HG03025 (cell line): Measurements from ENCODE around the gene NAV2.

Experiments used
- ATAC-seq: cut with Tn5 transposase; IDR thresholded peaks from one replicate; pipeline ENCODE4 v1.9.1; 2021; ENCODE audit warnings: mild to moderate bottlenecking, moderate library complexity; ENCODE audit not compliant: unreplicated experiment, low FRiP score

The NAV2 gene

DNA sequence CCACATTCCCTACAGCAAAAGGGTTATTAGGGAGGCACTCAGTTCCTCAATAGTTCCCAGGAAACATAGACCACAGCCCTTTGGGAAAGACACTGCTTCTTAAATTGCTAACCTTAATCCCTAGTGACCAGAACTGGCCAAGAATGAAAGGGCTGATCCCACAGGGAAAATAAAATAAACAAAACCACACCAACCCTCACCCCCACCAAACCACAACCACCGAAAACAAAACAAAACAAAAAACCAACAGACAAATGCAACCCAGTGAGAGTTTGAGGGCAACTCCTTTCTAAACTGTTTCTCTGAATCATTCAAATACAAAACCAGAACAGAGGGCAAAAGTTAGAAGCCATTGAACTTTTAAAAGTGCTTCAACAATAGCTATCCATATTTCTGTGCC is 57.2 kb downstream of the NAV2 start:
- no peak for ATAC-seq

DNA sequence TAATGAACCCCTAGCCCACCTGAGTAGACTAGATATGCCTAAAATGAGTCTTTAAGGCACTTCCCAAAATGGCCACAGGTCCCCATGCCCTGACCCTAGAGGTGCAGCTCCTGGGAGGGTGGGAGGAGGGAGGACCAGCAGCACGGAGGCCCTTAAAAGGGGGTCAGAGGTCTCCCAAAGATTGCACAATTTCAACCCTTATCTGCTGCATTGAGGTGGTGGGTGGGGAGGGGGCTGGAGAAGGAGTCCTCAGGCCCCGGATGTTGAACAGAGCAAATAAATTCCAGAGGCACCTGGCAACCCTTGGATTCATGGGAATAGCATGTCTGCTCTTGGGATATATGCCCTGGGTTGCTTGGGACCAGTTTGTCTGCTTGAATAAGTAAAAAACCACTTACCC is 57.6 kb downstream of the NAV2 start:
- ATAC-seq = no peak

DNA sequence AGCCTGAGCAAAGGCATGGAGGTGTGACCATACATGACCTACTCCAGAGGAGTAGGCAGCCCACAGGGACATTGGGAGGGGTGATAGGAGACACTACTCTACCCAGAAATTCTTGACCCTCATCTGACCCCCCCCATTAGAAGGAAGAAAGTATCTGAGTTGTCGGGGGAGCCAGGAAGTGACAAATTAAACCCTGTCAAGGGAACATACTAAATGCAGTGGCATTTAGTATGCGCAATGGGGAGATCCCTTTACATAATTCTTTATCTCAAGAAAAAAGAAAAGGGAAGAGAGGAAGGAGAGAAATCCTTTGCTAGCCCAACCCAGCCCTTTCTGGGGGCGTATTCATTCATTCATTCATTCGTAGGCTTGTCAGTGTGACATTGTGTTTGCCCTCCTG is 58.8 kb downstream of the NAV2 start:
- ATAC-seq = no peak

DNA sequence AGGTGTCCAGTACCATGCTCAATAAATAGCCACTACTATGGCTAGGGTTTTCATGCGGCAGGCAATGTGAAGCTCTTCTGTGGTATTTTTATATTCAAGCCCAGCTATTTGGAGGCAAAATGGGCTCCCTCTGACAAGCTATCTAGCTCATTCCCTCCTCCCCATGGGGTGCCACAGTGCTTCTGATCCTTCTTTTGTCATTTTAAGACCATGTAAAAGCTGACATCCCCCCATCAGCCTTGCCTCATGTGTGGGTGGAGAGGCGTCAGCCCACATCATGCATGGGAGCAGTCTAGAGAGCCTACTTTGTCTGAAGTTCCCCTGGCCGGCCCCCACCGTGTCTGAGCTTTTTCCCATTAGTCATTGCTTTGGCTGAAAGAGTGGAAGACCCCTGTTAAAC is 59.8 kb downstream of the NAV2 start:
- no peak for ATAC-seq

DNA sequence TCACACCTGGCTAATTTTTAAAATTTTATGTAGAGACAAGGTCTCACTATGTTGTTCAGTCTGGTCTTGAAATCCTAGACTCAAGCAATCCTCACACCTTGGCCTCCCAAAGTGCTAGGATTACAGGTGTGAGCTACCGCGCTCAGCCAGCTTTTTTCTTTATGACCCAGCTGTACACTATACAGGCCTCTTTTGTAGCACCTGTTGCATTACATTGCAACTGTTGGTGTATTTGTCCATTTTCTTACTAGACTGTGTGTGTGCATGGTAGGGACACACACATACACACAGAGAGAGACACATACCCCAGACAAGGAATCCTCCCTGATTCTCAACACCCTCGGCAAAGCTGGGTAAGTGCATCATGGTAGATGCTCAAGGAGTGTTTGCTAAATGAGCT is 61.7 kb downstream of the NAV2 start:
- ATAC-seq = no peak

DNA sequence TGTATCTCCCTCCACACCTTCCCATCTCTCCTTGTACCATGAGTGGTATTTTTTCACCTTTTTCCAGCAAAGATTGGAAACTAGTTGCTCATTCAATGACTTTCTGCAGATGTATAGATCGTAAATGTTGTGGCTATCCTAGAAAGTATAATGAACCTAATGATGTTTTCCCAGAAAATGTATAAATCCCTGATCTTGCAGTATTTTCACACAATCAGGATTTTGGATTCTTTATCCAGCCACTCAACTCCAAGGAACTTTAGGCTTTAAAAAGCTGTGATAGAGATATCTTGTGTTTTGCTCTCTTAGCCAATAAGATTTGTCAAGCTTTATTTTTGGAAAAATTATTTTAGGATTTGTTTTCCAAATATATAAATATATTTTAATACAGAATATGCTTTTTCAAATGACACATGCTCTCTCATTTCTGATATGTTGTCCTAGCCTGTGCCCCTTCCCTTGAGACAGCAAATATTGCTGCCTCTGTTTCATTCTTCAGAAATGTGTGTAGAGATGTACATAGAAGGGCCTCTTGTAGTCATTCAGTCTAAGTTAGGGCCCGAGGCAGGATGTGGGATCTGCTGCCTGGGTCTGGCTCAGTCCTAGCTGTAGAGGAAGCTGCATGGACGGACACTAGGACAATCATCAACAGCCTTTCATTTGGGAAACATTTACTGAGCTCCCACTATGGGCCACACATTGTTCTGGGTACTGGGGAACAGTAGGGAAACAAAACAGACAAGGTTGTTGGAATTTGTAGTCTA is 62.4 kb downstream of the NAV2 start:
- ATAC-seq = no peak

DNA sequence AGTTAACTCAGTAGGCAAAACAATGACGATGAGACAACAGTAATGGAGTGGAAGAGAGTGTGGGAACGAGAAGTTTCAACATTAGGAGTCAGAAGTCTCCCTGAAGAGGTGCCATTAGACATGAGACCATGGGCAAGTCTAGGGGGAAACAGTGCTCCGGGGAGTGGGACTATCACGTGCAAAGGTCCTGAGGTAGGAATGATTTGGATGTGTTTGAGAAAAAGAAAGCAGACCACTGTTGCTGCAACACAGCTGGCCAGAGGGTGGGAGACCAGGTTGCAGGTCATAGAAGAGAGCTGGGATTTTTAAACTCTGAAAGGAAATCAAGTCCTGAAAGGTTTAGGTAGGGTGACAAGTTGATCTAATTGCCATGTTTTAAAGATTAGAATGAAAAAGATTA is 63.0 kb downstream of the NAV2 start:
- ATAC-seq = no peak

DNA sequence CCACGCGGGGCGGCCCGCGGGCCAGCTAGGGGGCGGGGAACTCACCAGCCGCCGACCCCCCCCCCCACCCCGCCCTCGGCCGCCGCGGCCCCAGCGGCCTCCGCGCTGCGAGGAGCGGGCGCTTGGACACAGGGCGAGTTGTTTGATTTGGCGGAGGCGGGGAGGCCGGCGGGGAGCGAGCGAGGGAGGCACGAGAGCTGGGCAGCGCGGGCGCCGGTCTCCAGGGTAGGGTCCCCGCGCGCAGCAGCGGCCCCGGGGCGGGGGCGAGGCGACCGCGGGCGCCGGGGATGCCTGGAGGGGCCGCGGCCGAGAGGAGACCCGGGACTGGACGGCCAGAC is 64.4 kb downstream of the NAV2 start:
- ATAC-seq = peak; percentile 29

DNA sequence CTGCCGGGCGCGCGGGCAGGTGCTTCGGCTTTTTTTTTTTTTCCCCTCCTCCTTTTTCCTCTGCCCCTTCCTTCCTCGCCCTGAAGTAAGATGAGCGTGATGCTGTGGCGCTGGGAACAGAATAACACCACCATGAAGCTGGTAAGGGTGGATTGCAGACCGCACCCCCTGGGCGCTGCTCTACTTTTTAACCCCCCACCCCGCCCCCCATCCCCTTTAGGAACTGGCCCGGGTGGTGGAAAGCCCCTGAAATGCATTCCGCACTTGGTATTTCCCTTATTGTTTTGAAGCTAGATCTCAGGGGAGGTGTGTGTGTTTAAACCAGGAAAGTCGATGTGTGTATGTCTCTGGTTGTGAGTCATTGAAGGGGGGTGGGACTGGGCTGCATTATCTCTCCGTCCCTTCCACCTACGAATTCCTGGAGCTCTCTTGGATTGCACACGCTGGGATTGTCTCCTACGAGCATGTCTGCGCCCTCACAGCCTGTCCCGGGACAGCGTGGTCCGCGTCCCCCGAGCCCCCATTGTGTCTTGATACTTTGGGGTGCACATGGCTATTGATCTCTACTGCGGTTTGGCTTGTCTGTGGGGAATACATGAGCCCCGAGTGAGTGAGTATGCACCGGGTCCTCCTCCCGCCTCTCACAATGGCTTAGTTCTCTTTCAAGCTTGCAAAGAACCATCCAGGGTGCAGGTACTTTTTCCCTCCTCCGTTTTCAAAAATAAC is 64.9 kb downstream of the NAV2 start:
- peak; percentile 57 for ATAC-seq

DNA sequence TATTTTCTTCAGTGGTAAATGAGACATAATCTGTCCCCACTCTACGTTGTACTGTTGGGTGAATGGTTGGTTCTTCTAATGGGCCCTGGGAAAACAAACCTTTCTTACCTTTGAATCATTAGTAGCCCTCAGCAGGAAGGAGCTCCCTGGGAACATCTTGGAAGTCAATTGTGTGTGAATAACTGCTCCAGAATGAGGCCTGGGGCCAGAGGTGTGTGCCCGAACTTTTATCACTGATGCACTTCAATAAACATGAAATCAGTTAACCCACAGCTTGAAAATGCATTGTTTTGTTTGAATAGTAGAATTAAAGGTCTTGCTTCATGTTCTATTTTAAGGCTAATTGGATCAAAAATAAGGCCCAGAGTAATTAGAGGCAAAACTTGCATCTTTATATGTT is 67.1 kb downstream of the NAV2 start:
- ATAC-seq = no peak

DNA sequence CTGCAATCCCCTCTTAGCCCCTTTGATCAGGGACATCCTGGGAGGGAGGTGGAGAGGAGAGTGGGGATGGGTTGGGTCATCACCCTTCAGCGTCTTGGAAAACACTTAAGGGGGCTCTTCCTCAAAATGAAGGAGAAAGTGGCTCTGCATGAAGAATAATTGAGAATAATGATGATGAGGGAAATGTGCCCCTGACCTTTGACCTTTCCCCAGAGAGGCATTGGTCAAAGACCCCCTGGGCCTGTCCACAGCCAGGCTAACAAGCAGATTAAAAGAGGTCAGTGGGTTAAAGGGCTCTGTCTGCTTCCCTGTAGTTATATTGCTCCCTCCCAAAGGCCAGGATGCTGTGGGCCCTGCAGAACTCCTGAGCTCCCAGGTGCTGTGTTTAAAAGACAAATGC is 68.7 kb downstream of the NAV2 start:
- no peak for ATAC-seq

DNA sequence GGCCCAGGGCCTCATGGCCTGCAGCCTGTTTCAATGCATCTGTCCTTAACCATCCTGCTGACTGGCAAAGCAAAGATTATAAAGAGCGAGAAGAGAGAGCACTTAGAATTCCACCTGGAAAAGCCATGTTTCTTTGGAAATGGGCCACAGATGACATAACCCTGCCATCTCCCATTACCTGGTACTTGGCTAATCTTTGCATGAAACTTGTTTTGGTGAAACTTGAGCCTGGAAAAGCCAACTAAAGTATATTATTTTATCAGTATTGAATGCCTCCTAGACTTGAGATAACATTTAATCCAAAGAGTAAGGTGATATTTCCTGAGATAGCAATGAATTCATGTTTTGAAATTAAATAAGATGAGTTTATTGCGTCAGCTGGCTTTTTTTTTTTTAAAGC is 72.6 kb downstream of the NAV2 start:
- no peak for ATAC-seq

DNA sequence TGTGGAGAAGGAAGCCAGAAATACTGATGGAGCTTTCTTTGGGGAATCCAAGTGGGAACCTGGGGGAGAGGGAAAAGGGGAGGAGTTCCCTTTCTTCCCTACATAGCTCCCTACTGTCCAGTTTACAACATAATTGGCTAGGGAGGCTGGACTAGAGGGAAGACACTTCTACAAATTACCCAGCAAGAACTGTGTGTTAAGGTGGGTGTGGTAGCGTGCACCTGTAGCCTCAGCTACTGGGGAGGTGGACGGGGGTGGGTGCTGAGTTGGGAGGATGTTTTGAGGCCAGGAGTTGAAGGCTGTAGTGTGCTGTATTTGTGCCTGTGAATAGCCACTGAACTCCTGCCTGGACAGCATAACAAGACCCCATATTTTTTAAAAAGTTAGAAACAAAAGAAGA is 74.0 kb downstream of the NAV2 start:
- ATAC-seq = no peak

DNA sequence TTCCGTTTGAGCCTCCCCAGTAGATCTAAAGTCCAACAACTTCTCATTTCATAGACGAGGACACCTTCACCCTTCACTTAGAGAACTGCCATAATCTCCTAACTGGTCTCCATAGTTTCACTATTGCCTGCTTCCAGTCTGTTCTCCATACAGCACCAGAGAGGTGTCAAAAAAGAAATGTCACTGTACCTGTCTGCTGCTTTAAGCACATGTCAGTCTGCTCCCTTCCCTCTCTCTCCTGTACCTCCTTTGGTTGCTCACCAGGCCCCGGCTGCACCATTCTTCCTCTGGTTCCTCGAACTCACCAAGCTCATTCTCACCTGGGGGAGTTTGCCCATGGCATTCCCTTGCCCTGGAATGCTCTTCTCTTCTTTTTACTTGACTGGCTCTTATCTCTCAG is 75.8 kb downstream of the NAV2 start:
- ATAC-seq = no peak

DNA sequence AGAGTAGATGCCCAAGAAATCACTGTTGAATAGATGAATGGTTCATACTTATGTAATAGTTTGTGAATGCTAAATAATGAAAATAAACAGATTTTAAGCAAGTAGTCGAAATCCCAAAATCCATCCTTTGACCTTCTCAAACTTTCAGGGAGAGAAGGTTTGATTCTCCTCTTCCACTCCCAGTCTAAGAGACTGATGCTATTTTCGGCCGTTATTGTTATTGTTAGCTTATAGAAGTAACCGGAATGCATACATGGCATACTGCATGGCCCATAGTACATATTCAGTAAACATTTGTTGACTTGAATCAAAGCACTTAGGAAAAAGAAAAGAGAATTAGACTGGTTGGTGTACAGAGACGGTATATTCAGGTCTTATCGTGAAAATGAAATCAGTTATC is 76.6 kb downstream of the NAV2 start:
- no peak for ATAC-seq

DNA sequence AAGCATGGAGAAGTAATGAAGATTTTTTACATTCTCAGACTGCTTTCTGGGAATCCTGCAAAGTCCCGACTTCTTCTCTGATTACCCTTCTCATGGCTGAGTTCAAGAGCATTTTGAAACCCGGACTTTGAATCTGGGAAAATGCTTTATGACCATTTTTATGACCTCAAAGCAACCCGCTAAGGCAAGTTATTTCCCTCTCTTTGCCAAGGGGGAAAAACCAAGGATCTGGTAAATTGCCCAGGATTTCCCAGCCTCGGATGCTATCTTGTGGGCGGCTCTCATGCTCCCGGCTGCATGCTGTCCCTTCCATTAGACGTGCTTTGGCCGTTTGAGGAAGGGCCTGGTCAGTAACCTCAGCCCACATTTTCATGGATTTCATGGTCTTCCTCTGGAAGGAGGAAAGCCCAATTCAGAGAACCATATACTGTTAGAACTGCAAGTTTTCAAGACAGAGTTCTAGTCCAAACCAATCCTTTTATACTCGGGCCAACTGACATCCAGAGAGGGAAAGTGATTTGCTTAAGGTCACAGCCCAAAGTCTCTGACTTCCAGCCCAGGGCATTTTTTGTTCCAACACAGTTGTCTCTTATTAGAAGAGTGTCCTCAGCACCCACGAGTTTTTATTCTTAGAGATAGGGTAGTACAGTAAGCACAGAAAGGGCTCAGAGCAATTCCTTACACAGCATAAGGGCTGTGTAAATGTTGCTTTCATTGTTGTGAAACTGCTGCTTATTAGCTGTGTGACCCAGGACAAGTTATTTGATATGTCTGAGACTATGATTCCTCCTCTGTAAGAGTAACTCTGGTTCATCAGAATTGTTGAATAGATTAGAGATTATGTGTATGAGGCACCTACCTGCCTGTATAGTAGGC is 77.4 kb downstream of the NAV2 start:
- no peak for ATAC-seq

DNA sequence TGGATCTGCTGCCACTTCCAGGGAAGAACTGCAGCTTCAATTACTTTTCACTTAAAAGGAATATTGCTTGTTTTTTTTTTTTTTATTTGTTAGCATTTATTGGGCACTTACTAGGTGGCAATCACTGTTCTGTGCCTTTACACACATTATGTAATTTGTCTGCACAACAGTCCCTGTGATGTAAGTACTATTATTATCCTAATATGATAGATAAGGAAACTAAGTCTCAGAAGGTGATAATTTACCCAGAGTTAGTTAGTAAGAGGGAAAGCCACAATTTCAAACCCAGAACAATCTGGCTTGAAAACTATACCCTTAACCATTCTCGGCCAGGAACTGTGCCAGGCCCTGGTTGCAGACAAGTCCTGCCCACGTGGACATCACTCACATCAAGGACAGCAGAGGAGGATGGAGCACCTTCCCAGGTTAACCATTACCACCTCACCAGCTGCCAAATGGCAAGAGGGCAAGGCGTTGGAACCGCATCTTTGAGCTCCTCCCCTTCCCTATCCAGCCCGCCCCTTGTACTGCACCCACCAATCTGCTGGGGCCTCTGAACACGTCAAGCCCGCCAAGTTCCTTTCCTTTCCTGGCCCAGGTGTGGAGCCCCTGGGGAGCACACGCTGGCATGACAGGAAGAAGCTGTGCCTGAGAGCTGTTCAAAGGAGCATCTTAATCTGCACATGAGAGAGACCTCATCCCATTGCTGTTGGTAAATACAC is 78.4 kb downstream of the NAV2 start:
- ATAC-seq = no peak

DNA sequence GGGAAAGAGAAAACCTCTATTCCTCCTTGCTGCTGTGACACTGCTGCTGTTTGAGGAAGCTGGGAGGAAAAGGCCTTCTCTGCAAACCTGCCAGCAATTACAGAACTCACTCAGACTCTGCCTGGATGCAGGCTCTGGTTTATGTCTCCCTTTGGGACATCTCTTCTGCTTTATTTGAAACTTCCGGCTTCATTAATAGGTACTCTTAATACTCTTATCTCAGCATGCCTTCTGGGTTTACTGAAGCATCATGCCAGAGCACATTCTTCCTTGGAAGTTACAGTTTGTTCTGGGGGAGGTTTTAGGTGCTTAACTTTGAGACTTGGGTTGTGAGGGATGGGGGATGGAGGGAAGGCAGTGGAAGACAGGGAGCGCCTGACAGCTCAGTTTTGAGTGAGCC is 79.9 kb downstream of the NAV2 start:
- ATAC-seq = no peak

DNA sequence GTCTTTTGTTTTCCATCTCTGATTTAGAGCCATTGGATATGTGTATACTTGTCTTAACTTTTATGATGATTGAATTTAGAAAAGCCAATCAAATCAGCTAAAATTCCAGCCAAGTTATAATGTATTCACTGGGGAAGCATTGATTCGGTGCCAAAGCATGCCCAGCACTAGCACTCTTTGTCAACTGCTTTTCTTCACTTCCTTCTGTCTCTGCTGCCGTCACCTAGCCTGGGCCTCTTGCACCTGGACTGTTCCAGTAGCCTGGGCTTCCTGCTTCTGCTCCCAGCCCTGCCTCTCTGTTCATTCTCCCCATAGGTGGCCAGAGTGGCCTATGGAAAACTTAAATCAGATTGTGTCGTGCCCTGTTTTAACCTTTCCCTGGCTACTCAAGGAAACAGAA is 80.7 kb downstream of the NAV2 start:
- no peak for ATAC-seq

DNA sequence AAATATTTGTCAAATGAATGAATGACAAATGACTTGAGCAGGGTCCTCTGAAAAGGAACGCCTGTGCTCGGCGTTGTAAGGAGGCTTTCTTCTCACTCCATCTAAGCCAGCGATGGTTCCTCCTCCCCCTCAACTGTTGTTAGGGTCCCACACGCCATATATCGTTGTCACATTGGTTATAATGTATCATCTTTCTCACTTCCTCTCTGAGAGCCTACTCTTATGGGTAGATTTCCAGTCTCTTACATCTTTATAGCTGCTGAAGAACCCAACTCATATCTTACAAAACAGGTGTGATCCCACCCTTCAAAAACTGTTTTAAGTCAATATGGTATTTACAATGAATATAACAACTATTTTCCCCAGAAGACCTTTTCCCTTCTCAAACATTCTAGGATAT is 81.5 kb downstream of the NAV2 start:
- no peak for ATAC-seq

DNA sequence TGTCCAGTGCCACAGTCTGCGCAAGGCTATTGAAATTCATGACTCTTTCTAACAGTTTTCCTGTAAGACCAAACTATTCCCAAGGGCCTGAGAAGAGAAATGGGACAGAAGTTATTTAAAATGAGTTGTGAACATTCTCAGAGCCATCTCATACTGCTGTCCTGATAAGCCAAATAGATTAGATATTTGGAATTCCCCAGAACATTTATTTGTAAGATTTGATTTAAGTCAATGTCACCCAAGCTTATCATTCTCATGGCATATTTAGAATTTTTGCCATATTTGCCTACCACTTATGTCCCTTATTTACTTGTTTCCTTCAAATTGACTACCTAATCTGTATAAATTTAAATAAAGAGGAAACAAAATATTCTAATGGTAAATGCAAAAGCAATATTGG is 82.4 kb downstream of the NAV2 start:
- no peak for ATAC-seq
